Left lung (tissue), 10 donors: ENCODE results near the gene SUCLG2. TPM values are rescaled to one million over a fixed set of nuclear protein-coding genes. Genes with fewer than 3 reads are reported as not detected.

Source experiments
- ATAC-seq: fragments of 200-7000 bp; cut with Tn5 transposase; one replicate; pipeline ENCODE4 v1.9.1; 2020; ENCODE audit warnings: moderate library complexity
- DNase-seq, 4 donors: peaks; one replicate each; pipeline ENCODE4 v3.0.0-alpha.2; 2013 to 2020
- H3K27ac ChIP-seq, 2 donors: fragments of 200-600 bp; sonication (generic) in 1 of 2; one replicate each; pipeline versions ENCODE4 v1.5.0 to v1.8.0; 2020 to 2021
- H3K27me3 ChIP-seq, 2 donors: fragments of 200-600 bp; sonication (generic) in 1 of 2; one replicate each; pipeline versions ENCODE4 v1.5.0 to v1.8.0; 2020 to 2021
- H3K36me3 ChIP-seq, 2 donors: fragments of 200-600 bp; sonication (generic) in 1 of 2; one replicate each; pipeline versions ENCODE4 v1.5.0 to v1.8.0; 2020 to 2021
- H3K4me1 ChIP-seq, 2 donors: fragments of 200-600 bp; one replicate each; pipeline ENCODE4 v1.8.0; 2021
- H3K4me3 ChIP-seq, 2 donors: fragments of 200-600 bp; sonication (generic) in 1 of 2; one replicate each; pipeline versions ENCODE4 v1.5.0 to v1.8.0; 2020 to 2021; ENCODE audit warnings: mild to moderate bottlenecking in 1 of 2
- H3K9me3 ChIP-seq, 2 donors: fragments of 200-600 bp; sonication (generic) in 1 of 2; one replicate each; pipeline versions ENCODE4 v1.5.0 to v1.8.0; 2020 to 2021
- CTCF ChIP-seq, 2 donors: fragments of 200-600 bp; sonication (generic) in 1 of 2; IDR thresholded peaks; one replicate each; pipeline versions ENCODE4 v1.5.0 to v1.8.0; 2021; ENCODE audit warnings: antibody characterized with exemption in 2 of 2
- intact Hi-C, 2 donors: fragments of 100-400 bp; cut with DNase I; formaldehyde crosslinking; loops; one replicate each; pipeline versions ENCODE4 v1.11.2 to v1.14.2; 2022
- polyA plus RNA-seq, 6 donors: library from polyadenylated mRNA; unstranded; fragments of 120-200 nt; gene quantifications; one replicate each; pipeline ENCODE4 v1.2.1, GENCODE V29; 2013; ENCODE audit not compliant: insufficient read length in 6 of 6
- total RNA-seq, 2 donors: library from RNA; stranded (reverse); fragmentation: NEBNext Ultra II Directional; extraction: Animal tissue kit (Norgen Biotek cat#: 25700); gene quantifications; one replicate each; pipeline ENCODE4 v1.2.1, GENCODE V29; 2021
- donor health status: DM: no; HTN: yes; CAD: no.
- donor health status: DM: no; HTN: no; CAD: no.

The SUCLG2 gene
- total and polyA plus RNA-seq, 8 donors = 52.7 to 74.1 (median 60.0) TPM

- H3K27me3 ChIP-seq = no peaks in the 10 kb centered on the region
- H3K4me3 ChIP-seq = no peak overlapping the region
- no peak for TF ChIP-seq CTCF (IDR thresholded peaks at IDR 0.05)
- H3K27ac ChIP-seq = no peak overlapping the region
- intact Hi-C loops = no loop called here
- H3K9me3 ChIP-seq = no peaks in the 10 kb centered on the region
- DNase-seq (no peak), ATAC-seq (no peak)
- H3K36me3 ChIP-seq = no peaks in the 10 kb centered on the region
- H3K4me1 ChIP-seq = no peaks in the 10 kb centered on the region
Measured at GRCh38 chr3:67580430-67581000, 73.9 kb downstream of the SUCLG2 start.

GRCh38 chr3:67578416-67578815, 76.0 kb downstream of the SUCLG2 start:
- intact Hi-C loops = no loop called here
- ATAC-seq = no peak
- Histone ChIP-seq H3K4me1 (no peaks in the 10 kb centered on the region), H3K27me3 (no peaks in the 10 kb centered on the region), H3K27ac (no peak overlapping the region), H3K36me3 (no peaks in the 10 kb centered on the region), H3K4me3 (no peak overlapping the region), H3K9me3 (no peaks in the 10 kb centered on the region)
- DNase-seq = no peak
- no peak for TF ChIP-seq CTCF (IDR thresholded peaks at IDR 0.05)

GRCh38 chr3:67576441-67576840, 78.0 kb downstream of the SUCLG2 start:
- Histone ChIP-seq H3K4me3 (no peak overlapping the region), H3K9me3 (no peaks in the 10 kb centered on the region), H3K27ac (no peak overlapping the region), H3K36me3 (no peaks in the 10 kb centered on the region), H3K4me1 (no peaks in the 10 kb centered on the region), H3K27me3 (no peaks in the 10 kb centered on the region)
- intact Hi-C loops = no loop called here
- DNase-seq (no peak), ATAC-seq (no peak)
- TF ChIP-seq CTCF (IDR thresholded peaks at IDR 0.05) = no peak

GRCh38 chr3:67569324-67569723, 85.1 kb downstream of the SUCLG2 start:
- intact Hi-C loops = no loop called here
- H3K4me3 ChIP-seq = no peak overlapping the region

GRCh38 chr3:67567893-67568292, 86.5 kb downstream of the SUCLG2 start:
- DNase-seq = no peak
- Histone ChIP-seq H3K27ac (no peak overlapping the region), H3K36me3 (no peaks in the 10 kb centered on the region), H3K4me1 (no peaks in the 10 kb centered on the region), H3K9me3 (peaks cover 0 to 5% of the 10 kb centered on the region in 2 donors), H3K4me3 (no peak overlapping the region), H3K27me3 (no peaks in the 10 kb centered on the region)
- ATAC-seq = no peak
- no peak for TF ChIP-seq CTCF (IDR thresholded peaks at IDR 0.05)
- intact Hi-C loops = no loop called here

More at GRCh38 chr3:67569324-67569723, 85.1 kb downstream of the SUCLG2 start:
- no peak for ATAC-seq
- DNase-seq = no peak
- no peak overlapping the region for H3K27ac ChIP-seq
- no peaks in the 10 kb centered on the region for H3K4me1 ChIP-seq
- H3K36me3 ChIP-seq = no peaks in the 10 kb centered on the region
- H3K9me3 ChIP-seq = peaks cover 0 to 5% of the 10 kb centered on the region in 2 donors
- TF ChIP-seq CTCF (IDR thresholded peaks at IDR 0.05) = no peak
- H3K27me3 ChIP-seq = no peaks in the 10 kb centered on the region
